OCI-LY3 (cell line): ENCODE measurements around the gene RAB27A.

Experiments
- EZH2phosphoT487 ChIP-seq: fragments of 200-600 bp; shearing (Covaris generic); IDR thresholded peaks from 2 replicates; pipeline ENCODE4 v1.6.1; 2018; ENCODE audit warnings: antibody characterized with exemption, mixed run types, low read depth
- TF ChIP-seq, protein P1 (sequence below): fragments of 200-600, 300-600 bp; sonication (generic); IDR thresholded peaks from 2 replicates; pipeline ENCODE4 v1.5.1; 2014; ENCODE audit warnings: antibody characterized with exemption, low read length, low read depth

- TF ChIP-seq, protein P1, sequence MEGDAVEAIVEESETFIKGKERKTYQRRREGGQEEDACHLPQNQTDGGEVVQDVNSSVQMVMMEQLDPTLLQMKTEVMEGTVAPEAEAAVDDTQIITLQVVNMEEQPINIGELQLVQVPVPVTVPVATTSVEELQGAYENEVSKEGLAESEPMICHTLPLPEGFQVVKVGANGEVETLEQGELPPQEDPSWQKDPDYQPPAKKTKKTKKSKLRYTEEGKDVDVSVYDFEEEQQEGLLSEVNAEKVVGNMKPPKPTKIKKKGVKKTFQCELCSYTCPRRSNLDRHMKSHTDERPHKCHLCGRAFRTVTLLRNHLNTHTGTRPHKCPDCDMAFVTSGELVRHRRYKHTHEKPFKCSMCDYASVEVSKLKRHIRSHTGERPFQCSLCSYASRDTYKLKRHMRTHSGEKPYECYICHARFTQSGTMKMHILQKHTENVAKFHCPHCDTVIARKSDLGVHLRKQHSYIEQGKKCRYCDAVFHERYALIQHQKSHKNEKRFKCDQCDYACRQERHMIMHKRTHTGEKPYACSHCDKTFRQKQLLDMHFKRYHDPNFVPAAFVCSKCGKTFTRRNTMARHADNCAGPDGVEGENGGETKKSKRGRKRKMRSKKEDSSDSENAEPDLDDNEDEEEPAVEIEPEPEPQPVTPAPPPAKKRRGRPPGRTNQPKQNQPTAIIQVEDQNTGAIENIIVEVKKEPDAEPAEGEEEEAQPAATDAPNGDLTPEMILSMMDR, result no peak
- TF ChIP-seq EZH2phosphoT487, result no peak
Measured at GRCh38 chr15:55164284-55164683, 125.3 kb downstream of the RAB27A start.
